GM19468 (cell line): ENCODE results near the gene TBC1D21.
"Not testable (repeated sequence)": the region's sequence is repeated elsewhere in the genome, so short reads cannot be mapped to it uniquely, and the experiment has no call there.

ENCODE experiments used
- ATAC-seq: cut with Tn5 transposase; IDR thresholded peaks from one replicate; pipeline ENCODE4 v1.9.1; 2021; ENCODE audit warnings: mild to moderate bottlenecking, moderate library complexity, moderate number of reproducible peaks; ENCODE audit not compliant: unreplicated experiment; ENCODE audit errors: extremely low read depth

The TBC1D21 gene

DNA sequence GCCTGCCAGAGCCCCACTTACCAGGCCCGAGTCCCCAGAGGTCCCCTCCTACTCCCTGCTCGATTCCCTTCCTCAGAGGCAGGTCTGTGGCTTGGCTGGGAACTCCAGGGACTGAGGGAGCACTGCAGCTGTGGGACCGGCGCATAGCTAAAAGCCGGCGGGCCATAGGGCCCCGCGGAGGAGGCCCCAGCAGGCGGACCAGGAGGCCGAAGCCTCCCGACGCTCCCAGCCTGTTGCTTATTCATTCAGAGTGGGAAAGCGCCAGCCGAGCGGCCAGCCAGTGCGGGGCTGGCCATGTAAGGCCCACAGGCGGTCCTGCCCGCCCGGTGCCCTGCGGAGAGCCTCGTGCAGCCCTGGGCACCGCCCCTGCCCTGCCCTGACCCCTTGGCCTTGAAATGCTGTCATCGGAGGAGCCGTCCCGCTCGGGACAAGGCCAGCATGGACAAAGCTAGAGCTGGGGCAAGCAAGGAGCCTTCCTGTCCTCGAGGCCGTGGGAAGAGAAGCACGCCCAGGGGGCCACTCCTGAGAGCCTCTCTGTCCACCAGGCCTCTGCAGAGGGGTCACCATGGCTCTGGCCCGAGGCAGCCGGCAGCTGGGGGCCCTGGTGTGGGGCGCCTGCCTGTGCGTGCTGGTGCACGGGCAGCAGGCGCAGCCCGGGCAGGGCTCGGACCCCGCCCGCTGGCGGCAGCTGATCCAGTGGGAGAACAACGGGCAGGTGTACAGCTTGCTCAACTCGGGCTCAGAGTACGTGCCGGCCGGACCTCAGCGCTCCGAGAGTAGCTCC lies 53.0 kb downstream of the TBC1D21 start, which contains the start of gene LOXL1:
TSS of gene LOXL1 (plus strand) at position 244 of the 784 bp plus-strand sequence. CDS start at position 566, 322 bp downstream.
- no peak for ATAC-seq

DNA sequence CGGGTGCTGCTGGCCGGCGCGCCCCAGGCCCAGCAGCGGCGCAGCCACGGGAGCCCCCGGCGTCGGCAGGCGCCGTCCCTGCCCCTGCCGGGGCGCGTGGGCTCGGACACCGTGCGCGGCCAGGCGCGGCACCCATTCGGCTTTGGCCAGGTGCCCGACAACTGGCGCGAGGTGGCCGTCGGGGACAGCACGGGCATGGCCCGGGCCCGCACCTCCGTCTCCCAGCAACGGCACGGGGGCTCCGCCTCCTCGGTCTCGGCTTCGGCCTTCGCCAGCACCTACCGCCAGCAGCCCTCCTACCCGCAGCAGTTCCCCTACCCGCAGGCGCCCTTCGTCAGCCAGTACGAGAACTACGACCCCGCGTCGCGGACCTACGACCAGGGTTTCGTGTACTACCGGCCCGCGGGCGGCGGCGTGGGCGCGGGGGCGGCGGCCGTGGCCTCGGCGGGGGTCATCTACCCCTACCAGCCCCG lies 53.7 kb downstream of the TBC1D21 start:
- no peak for ATAC-seq

DNA sequence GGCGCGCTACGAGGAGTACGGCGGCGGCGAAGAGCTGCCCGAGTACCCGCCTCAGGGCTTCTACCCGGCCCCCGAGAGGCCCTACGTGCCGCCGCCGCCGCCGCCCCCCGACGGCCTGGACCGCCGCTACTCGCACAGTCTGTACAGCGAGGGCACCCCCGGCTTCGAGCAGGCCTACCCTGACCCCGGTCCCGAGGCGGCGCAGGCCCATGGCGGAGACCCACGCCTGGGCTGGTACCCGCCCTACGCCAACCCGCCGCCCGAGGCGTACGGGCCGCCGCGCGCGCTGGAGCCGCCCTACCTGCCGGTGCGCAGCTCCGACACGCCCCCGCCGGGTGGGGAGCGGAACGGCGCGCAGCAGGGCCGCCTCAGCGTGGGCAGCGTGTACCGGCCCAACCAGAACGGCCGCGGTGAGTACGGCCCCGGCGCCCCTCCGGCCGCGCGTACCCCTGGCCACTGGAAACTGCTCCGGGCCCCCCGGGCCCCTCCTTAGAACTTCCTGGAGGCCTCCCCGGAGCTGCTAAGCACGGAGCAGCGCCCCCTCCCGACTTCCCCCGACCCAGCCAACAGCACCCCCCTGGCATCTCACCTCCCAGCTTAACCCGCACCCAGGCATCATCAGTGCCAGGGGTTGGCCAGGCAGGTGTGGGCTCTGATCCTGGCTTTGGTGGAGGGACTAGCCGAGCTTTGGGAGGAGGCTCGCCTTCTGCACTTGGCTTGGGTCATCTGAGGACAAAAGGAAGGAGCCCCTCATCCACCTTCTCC lies 54.3 kb downstream of the TBC1D21 start:
- no peak for ATAC-seq

DNA sequence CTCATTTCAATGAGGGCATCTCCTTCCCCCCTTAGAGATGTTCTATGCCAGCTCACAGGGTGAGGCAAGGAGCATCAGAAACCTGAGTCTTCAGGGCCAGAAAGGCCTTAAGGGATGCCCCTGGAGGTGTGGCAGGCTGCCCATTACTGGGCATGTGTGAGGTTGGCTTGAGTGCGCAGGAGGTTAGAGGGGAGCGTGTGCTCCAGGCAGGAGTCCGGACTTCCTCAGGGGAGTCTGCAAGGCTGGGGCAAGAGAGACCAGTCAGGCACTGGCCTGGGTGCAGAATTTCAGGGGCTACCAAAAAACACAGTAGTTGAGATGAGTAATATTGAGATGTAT lies 54.8 kb downstream of the TBC1D21 start:
- no peak for ATAC-seq

DNA sequence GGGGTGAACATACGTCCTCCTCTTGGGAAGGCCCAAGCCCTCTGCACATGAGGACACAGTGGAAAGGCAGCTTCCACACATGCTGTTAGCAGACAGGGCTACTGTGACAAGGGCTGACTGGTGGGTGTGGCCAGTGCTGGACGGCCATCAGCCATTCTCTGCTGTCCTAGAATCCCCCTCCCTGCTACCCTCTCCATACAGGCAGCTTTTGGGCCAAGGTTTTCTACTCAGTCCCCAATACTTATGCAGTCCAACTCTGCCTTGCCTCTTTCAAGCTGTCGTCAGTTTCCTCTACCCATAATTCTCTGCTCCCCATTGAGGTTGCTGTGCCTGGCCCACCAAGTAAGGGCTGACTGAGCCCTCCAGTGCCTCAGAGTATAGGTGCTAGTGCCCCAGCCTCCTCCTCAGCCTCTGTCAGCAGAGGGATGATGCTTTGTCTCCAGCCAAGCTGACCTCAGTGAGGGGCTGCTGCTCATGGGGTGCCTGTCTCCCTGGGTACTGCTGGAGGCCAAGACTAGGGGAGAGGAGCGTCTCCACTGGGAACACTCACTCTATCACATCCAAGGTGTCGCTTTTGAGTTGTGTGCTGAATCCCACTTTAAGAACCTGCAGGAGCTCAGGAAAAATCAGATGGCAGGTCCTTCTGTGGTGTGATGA lies 55.7 kb downstream of the TBC1D21 start:
- ATAC-seq, result no peak

DNA sequence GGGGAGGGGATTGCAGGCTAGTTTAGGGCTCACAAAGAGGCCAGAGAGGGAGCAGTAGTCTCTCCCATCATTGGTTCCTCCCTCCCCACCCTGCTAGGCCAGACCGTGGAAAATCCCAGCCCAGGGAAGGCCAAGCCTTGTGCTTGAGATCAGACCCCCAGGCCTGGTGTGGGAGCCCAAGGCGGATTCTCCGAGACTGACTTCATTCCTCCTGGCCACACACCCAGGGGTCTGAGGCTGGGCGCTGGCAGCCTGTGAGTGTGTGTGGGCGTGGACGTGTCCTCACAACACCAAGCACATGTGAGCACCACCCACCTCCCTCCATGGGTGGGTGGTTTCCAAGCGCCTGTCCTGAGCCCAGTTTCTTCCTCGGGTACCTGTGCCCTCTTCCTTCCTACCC lies 57.0 kb downstream of the TBC1D21 start:
- ATAC-seq, result no peak

DNA sequence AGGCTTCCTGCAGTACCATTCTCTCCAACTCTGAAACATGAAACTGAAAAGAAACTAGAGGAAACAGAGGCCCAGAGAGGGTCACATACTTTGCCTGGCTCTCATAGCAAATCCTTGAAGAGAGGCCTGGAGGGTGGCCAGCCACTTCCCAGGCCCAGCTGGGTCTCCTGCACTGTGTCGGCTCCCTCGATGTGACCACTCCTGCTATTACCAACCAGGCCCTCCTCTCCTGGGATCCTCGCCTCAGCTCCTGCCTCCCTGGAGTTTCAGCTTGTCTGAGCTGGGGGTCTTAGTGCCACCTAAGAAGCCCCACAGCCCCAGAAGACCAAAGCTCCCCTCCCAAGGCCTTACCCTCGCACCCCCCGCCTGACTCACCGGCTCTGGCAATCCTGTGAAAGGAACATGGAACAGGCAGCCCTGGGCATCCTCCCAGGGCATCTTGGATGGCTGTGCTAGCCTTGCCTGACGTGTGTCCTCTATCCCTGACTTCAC lies 57.5 kb downstream of the TBC1D21 start:
- no peak for ATAC-seq

DNA sequence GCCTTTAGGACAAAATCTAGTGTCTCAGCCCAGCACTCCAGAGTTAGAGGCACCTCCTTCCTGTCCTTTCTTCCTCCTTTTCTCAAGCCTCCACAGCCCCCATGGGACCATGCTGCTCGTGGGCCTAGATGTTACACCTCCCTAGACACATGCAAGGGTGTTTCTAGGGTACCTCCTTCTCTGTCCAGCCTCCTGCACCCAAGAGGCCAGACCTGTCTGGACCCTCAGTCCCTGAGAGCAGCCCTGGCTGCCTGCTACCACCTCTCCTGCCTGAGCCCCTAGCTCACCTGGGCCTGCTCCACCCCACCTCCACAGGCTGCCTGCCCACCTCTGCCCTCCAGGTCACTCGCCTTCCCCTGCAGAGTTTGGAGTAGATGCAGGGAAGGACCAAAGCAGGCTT lies 58.1 kb downstream of the TBC1D21 start:
- no peak for ATAC-seq

DNA sequence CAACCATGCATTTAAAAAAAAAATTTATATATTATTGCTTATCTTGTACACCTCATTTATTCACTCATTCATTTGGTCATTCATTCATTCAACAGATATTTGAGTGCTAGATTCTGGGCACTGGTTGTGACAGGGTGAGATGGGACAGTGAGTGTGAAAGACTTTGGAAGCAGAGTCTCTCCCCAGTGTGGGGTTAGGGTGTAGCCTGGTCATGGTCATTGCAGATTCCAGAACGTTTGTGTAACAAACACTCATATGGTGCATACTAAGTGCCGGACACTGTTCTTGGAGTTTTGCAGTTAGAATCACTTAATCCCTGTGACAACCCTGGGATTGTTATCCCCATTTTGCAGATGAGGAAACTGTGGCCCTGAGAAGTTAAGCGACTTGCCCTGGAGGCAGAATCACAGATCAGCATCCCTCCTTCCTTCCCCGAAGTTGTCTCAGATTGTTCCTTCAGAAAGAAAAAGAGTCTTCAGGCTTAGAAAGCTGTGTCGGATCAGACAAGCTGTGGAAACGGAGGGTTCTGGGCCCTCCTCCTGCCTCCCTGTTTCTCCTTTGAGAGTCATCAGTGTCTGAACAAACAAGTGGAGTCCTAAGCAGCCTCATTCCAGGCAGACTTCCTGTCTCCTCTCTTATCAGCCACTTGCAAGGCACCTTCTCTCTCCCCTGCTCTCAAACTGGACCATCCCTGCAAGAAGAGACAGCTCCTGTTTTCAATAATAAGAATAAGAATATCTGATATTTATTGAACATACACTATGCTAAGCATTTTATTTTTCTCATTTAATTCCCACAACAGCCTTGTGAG lies 59.2 kb downstream of the TBC1D21 start:
- no peak for ATAC-seq

DNA sequence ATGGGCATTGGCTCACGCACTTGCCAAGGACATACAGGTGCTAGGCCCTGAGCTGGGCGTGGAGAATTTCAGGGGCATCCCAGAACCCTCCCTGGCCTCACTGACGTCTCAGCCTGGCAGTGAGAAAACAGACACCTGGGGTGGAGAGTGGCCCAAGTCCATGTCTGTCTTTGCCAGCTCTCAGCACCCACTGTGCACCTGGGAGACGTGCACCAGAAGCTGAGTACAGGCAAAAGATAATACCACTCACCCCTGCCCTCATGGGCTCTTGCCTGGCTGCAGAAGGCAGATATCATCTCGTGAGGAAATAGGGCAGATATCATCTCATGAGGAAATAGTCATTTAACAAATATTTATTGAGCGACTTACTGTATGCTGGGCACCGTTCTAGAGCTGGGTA lies 60.9 kb downstream of the TBC1D21 start:
- no peak for ATAC-seq

DNA sequence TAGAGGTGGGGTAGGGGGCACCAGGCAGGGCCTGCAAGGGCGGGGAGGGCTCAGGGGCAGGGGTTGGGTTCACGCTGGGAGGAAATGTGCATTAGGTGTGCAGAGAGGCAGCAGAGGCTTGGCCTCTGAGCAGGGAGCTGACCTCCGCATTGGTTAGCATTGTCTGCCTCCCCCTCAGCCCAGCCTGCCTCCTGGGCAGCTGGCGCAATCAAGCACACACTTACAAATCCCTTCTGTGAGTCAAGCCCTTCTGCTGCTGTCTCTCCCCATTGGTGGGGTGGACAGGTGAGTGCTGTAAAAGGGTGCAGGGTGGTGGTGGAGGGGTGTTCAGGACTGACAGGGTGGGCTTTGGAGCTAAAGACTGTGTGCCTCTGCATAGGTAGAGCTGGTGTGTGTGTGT lies 62.2 kb downstream of the TBC1D21 start:
- ATAC-seq, result no peak

DNA sequence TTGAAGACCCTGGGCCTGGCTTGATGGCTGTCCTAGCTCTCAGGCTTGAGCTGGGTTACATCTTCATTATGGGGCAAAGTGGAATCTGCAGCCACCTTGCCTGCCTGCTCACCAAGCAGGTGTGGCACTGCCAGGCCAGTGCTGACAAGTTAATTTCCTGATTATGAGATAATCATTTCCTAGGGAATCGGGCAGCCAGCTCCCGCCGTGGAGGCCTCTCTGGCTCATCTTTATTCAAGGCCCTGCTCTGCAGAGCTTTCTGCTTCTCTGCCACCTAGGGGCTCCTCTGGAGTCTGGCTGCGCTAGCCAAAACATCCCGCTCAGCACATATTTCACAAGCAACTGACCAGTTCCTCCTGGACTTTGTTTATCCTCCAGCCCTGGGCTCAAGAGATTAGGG lies 62.8 kb downstream of the TBC1D21 start:
- no peak for ATAC-seq

DNA sequence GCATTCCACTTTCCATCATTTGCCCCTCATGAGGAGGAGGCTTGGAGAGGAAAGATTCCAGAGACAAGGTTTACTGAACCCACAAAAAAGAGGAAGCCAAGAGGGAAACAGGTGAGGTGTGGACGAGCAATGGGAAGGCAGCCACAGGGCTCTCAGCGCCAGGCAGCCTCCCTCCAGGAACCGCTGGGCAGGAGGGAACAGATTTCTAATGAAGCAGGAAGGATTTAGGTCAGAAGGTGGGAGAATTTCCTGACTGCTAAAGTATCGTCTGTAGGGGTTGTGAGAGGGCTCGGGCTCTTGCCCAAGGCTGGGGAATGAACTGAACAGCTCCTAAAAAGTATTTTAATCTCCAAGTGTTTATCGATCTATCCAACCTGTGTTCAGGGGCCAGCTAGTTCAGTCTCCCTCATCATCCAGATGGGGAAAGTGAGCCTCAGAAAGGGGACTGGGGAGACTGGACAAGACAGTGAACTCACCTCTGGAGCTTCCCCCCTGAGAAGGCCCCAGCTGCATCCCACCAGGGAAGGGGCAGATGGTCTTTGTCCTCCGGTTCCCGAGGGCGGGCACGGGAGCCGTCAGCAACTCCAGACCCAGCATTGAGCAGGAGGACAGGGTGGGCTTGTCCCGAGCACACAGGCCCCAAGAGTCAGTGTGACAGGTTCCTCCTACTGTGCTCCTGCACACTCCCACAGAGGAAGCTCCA lies 63.4 kb downstream of the TBC1D21 start:
- no peak for ATAC-seq

DNA sequence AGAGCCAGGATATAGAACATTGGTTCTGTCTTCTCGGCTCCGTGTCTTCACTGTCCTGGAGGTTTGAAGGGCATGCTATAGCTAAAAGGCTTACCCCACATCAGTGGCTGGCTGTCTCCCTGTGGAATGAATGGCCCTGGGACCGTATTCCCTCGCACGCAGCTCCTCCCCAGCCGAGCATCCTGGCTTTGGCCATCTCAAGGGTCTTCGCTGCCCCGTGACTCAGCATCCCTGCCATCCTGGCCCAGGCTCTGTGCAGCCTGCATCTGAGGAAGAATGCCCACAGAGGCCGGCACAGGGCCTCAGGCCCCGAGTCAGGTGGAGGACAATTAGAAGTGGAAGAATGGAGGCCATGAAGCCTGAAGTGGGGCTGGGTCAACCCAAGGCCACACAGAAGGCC lies 63.9 kb downstream of the TBC1D21 start:
- ATAC-seq, result no peak

DNA sequence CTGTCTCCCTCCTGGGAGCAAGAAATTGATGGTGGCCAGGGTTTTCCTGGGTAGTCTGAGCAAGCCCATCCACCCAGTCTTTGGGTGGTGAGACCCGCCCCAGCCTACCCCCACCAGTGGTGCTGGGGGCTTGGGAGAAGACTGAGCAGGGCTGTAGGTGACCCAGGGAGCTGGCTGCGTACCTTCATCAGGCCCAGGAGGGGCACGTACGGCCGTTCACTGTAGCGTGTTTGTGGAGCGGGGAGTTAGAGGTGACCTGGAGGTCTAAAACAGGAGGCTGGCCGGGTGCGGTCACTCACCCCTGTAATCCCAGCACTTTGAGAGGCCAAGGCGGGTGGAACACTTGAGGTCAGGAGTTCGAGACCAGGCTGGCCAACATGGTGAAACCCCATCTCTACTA lies 64.4 kb downstream of the TBC1D21 start:
- ATAC-seq, result no peak

DNA sequence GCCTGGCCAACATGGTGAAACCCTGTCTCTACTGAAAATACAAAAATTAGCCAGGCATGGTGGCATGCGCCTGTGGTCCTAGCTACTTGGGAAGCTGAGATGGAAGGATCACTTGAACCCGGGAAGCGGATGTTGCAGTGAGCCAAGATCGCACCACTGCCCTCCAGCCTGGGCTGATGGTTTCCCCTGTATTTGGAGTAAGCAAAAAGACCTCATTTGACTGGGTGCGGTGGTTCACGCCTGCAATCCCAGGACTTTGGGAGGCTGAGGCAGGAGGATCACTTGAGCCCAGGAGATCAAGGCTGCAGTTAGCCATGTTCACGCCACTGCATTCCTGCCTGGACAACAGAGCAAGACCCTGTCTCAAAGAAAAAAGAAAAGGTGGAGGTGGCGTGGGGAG lies 65.2 kb downstream of the TBC1D21 start:
- not testable (repeated sequence) for ATAC-seq
